ENCODE data around the gene MORN1.

DNA sequence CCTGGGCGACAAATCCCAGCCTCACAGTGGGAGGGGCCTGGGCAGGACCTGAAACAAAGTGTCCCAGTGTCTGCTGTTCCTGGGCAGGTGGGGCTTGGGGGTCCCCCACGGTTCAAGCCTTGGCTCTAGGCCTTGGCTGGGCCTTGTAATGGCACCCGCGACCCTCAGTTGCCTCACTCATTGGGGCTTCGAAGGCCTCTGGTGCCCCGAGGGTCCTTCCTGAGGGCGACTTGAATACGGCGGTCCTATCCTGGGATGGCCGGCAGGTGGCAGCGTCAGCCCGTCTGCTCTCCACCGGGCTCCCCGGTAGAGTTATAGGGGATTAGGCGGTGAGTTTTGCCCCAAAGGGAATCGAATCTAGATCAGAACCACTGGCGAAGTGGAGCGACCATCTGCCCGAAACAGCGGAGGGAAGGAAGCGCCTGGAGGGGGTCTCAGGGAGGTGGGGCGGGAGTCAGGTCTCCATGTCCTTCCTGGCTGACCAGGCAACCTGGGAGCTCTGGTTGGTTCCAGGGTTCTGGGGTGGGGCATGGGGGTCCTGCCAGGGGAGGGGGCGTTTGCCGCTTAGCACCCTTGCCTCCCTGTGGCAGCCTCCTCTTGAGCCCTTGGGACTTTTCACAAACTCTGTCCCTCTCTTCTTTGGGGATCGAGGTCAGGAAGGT, 23.1 kb upstream of the MORN1 start:
- TF ChIP-seq, protein P1, sequence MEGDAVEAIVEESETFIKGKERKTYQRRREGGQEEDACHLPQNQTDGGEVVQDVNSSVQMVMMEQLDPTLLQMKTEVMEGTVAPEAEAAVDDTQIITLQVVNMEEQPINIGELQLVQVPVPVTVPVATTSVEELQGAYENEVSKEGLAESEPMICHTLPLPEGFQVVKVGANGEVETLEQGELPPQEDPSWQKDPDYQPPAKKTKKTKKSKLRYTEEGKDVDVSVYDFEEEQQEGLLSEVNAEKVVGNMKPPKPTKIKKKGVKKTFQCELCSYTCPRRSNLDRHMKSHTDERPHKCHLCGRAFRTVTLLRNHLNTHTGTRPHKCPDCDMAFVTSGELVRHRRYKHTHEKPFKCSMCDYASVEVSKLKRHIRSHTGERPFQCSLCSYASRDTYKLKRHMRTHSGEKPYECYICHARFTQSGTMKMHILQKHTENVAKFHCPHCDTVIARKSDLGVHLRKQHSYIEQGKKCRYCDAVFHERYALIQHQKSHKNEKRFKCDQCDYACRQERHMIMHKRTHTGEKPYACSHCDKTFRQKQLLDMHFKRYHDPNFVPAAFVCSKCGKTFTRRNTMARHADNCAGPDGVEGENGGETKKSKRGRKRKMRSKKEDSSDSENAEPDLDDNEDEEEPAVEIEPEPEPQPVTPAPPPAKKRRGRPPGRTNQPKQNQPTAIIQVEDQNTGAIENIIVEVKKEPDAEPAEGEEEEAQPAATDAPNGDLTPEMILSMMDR (conservative IDR thresholded peaks at IDR 0.05; ENCODE audit: low read length) = peak; percentile 96
- no peak for TF ChIP-seq EZH2phosphoT487 (IDR thresholded peaks at IDR 0.05; ENCODE audit: borderline replicate concordance)
